ENCODE results near the gene PPARA.

The PPARA gene

DNA sequence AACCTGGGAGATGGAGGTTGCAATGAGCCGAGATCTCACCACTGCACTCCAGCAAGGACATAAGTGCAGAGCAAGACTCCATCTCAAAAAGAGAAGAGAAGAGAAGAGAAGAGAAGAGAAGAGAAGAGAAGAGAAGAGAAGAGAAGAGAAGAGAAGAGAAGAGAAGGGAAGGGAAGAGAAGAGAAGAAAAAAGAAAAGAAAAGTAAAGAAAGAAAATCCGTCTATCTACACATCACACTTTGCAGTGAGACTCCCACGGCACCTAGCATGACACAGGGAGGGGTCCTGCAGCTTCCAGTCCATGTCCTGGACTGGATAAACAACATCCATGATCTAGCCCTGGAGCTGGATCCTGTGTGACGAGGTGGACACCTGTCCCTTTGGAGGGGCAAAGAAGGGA lies 4.0 kb upstream of the PPARA start:
- DNase-seq: no peak

DNA sequence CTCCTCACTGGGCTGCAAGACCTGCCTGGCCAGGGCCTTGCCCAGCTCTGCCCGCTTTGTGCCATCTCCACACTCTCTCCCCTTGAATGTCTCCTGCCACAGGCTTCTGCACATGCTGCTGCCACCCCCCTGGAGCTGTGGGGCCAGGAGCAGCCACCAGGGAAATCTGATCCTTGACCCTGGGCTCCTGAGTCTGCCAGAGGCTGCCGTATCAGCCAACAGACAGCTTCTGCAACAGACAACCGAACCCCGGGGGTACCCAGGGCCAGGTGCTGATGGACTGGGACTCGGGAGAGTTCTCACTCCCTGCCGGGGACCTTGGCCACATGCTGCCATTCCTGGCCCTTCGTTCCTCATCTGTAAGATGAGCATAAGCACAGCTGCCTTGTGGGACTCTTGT lies 3.3 kb upstream of the PPARA start:
- DNase-seq: no peak

DNA sequence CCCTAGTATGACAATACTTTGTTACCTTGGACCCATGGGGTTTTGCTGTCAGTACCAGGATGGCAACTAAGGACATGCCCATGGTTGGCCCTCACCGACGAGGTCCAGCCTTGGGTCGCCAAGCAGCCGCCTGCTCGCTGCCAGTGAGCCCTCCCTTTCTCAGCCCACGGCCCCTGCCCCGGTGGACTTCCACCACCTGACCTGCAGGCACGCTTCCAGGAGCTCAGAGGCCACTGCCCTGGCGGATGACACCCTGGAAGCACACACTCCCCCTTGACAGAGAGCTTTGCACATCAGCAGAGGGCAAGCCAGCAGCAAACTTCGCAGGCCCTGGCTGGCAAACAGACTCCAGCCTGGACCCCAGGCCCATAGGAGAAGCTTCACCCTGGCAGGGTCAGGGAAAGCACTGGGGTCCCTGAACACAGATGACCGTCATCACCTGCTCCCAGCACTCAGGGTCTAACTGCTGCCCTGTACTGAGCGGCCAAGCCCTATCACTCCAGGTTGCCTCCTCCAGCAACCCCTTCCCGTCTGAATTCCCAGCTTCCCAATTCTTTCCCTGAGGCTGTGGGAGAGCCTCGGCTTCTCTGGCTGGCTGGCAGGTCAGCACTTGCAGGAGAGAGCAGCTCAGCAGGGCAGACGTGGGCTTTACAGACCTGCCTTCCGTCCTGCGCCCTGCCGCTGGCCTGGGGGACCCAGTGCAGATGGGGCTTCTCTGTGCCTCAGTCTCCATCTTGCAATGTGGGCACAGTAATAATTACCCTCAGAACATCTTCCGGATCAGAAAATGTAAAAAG lies 2.7 kb upstream of the PPARA start:
- DNase-seq: no peak

DNA sequence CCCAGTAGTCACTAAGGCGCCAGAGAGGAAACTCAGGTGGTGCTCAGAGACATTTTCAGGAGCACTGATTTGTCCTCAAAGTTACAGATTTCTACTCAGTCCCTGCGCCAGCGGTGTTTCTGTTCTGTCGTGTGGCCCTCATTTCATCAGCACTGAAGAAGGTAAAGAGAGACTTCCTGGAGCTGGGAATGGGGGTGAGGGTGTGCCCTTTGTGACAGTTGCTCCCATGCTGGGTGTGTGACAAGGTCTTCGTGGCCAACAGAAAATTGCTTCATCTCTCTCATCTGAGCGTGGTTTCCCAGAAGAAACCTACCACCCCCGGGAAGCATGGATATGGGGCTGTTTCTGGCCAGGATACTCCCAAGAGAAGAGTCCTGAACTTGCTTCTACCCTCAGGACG lies 2.0 kb upstream of the PPARA start:
- no peak for DNase-seq

DNA sequence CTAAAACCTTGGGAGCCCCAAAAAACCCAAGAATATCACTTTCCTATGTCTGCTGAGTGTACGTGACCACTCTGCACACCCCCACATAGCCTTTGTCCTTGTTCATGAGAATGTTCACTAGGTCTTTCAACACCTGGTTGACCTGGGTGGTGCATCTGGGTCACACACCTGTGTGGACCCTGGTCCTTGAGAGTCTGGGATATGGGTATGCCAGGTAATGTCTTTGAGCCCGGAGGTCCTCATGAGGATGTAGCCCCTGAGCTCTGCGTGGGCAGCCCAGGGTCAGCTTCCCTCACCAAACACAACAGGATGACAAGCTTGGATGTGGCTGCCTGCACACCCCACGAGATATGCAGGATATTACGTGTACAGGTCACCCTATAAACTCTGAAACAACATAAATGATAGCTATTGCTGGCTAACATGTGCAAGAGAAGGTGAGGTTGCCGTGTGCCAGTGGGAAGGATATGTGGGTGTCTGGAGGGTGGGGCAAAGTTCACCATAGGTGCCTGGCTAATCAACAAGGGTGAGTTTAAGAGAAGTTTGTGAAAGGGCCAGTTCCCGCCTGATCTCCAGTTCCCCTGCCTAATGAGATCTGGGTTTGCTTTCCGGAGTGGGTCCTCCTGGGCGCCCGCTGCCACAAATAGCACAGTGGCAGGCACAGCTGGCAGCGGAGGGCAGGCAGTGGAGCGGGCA lies 1.4 kb upstream of the PPARA start:
- peak; percentile 19 for DNase-seq

DNA sequence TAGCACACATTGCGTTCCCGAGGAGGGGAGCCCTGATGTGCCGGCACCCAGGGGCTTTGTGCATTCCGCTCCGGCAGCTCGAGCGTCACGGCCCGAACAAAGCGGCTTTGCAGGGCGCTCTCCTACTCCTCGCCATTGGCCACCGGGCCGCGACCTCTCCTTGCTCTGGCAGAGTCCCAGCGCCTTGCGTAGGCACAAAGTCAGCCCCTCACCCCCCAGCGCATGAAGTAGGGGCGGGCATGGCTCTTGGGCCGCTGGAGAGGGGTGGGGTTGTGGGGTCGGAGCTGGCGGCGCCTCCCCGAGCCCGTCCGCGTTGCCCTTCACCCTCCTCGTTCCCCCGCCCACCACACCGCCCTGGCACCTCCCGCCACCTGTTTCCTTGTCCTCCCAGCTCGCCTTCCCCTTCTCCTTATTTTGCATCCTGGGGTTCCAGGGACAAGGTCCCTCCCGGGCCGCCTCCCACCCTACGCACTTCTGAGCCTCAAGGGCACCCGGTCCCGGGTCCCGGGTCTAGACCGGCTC lies 753 bp upstream of the PPARA start:
- no peak for DNase-seq

DNA sequence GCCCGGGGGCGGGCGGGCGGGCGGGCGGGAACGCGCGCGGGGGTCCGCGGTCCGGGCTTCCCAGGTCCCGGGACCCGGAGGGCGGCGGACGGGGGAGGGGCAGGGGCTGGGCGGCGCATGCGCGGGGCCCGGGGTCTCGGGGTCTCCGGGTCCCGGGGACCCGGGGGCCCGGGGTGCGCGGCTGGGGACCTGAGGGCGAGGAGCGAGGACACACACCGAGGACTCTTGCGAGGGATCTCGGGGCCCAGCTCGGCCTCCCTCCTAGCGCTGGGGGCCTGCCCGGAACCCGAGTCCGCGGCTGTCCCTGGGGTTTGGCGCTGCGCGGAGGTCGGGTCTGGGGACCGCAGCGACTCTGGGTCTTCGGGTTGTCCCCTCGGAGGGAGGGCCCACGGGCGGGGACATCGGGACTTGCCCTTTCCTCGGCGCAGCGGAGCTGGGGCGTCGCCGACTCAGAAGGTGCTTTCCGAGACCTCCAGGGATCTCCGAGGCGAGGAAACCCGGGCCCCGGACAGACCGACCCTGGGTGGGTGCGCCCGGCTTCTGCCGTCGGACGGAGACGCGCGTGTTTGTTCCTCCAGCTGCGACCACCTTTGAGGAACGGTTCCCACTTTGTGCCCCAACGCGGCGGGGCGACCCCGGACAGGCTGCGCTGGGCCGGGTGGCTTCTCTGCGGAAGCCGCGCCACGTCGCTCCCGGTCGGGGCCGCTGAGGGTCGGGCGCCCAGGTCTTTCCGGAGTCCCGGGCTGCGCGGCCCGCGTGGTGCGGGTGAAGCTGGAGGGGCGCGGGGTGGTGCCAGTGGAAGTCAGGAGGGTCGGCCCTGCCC lies 540 bp downstream of the PPARA start:
- DNase-seq: peak; percentile 62

DNA sequence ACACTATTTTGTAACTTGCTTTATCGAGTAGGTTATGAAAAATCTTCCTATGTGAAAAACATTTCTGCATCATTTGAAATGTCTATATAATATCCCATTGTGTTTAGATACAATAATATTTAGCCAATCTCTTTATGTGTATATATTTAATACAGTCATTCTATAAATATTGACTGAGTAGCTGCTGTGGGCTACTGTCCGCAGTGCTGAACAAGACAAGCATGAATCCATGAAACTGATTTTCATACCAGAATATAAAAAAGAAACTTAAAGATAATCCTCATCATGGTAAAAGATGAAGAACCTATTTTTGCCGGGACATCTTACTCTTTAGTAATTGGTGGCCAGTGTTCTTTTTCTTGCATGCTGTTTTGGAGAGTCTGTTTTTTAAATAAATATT lies 3.6 kb downstream of the PPARA start:
- DNase-seq: no peak

DNA sequence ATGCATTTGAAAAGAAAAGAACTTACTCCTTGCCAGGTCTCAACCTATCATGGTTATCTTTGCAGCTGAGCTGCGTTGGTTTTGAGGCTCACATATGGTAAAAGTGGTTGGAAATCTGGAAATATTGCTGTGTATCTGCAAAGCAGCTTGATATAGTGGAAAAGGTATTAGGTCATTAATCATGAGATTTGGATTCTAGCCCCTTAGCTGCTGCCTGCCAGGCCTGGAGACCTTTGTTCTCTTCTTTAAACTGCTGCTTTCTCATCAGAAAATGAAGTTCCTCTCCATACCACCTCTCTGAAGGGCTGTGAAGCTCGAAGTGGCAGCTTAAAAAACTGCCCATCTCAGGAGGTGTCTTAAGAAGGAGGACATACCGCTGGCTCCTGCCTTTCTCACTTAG lies 5.7 kb downstream of the PPARA start:
- DNase-seq: no peak

DNA sequence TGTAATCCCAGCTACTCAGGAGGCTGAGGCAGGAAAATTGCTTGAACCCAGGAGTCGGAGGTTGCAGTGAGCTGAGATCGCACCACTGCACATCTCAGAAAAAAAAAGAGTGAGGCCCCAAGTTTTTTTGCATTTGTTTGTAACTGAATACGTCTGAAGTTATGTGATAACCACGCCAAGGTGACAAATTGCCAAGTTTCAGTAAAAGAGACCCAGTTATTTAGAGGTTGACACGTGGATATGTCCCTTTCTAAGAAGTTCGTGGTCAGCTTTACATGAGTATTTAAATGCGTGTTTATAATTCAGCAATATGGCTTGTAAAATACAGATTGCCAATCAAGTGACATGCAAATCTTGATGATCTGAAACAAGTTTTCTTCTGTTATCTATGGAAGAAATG lies 8.0 kb downstream of the PPARA start:
- DNase-seq: no peak

DNA sequence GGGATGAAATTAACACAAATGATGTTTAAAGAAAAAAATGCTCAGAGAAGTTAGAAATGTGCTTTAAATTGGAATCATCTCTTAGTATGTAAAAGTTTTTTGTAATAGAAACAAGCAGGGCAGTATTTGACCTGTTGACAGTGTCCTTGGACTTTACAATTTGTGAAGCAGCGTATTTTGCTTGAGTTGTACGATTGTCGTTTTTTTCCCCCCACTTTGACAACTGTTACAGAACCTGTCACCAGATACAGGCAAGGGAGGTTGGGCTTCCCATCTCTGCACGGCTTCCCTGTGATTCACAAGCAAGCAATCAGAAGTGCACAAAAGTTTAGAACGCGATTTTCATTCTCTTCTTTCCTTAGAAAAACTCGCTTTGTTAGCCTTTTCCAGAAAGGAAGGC lies 8.9 kb downstream of the PPARA start:
- no peak for DNase-seq

DNA sequence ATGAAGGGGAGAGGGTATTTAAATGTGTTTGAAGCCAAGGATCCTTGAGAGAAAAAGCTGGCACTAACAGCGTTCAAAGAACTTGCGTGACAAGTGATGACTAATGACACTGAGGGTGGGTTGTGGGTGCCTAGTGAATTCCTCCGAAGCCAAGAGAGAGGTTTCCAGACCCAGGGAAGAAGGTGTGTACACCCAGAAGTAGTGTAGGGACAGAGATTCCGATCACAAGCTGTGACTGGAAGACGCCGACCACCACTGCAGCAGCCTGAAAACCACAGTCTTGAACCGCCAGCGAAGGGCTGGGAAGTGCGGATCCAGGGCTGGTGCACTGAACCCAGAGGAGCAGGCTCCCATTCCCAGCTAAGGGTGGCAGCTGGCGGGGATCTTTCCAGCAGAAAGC lies 9.5 kb downstream of the PPARA start:
- DNase-seq: no peak

DNA sequence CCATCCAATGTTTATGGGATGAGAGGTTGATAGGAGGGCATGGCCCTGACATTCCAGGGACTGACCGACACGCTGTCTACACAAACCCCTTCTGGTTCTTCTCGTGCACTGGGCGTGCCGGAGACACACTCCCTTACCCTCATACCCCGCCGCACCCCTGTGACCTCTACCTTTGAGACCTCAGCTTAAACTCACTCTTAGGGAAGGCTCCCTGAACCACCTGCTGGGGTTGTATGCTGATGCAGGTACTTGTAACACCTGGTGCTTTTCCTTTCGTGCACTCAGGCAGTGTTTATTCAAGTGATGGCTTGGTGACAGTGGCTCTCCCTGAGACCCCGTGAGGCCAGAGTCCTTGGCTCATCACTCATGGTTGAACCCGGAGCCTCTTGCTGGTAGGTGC lies 12.0 kb downstream of the PPARA start:
- DNase-seq: no peak

DNA sequence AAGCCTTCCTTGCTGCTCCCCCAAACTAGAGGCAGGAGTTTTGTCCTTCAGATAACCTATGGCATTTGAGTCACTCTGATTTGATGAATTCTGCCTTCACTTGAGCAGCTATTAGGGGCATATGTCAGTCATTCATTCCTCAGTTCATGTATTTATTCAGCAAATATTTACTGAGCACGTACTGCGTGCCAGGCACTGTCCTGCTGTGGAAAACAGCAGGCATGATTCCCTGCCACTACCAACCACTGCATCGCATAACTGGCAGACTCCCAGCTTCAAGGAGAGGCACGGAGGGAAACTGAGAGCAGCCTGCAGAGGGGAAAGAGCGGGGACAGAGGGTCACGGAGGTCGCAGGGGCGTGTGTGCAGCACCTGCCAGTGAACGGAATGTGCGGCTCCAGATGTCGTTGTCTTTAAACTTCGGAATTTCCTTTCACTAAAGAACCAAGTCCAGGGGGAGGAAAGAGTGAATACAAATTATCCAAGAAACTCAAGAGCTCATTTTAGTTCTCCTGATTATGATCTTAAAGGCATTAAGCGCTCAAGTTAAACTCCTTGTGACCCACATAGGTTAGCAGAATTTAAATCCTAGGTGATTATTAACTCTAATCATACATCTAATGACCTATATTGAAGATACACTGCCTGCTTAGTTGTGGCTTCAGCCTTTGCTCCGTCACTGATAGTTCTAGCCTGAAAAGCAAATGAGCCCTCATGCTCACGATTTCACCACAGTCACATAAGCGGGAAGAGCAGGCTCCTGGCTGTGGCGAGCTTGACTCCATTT lies 12.6 kb downstream of the PPARA start:
- DNase-seq: no peak

DNA sequence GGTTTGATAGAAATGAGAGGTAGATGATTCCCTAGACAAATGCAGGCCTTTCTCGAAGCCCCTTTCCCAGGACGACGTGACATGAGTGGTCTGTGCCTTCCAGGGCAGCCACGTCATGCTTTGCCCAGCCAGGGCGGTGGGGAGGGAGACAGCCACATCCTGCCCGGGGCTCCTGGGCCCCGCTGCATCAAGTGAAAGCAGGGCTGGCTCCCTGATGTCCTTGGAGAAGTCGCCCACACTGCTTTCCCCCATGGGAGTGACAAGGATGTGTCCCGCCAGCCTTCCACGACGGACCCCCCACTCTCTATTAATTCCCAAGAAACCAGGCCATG lies 13.2 kb downstream of the PPARA start:
- no peak for DNase-seq

DNA sequence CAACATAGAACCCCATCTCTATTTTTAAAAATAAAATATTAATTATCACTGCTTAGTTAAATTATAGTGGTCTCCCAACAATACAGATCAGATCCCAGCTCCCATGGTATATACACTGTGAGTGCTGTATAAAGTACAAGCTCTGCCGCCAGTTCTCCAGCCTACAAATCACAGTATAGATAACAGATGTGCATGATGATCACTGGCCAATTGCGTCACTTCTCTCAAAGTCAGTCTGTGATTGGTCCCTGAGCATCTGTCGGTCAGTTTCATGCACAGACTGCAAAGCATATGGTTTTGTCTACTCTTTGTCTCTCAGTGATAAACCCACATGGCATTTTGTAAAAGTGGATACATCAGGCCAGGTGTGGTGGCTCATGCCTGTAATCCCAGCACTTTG lies 15.7 kb downstream of the PPARA start:
- DNase-seq: no peak

DNA sequence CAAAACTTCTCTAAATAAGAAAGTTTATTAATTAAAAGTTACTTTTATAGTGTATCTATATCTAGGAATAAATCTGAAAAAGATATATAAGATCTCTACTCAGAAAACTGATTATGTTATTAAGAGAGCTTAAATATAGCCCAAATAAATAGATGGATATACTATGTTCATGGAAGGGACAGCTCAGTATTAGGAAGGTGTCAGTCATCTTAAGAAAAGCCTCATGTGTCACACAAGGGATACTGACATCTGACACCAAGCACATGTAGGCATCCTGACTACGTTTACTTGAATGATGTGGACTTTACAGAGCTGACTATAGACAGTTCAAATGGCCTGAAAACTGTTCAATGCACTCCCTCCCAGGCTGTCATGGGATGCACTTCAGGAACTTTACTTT lies 19.3 kb downstream of the PPARA start:
- no peak for DNase-seq

DNA sequence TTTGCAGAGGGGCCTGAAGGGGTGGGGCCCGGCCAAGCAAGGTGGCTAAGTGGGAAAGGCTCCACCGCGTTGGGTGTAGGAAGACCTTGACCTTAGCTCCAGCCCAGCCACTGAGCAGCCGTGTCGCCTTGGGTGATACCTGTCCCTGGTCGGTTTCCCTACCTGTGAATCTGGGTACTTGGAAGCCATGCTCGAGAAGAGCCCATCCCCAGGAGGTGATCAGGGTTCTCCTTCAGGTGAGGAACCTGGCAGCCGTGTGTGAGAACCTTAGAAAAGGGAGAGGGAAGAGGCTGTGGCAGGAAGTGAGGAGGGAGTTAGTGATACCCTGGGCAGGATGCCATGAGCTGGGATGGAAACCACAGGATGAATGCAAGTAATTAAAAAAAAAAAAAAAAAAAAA lies 21.6 kb downstream of the PPARA start:
- DNase-seq: no peak

DNA sequence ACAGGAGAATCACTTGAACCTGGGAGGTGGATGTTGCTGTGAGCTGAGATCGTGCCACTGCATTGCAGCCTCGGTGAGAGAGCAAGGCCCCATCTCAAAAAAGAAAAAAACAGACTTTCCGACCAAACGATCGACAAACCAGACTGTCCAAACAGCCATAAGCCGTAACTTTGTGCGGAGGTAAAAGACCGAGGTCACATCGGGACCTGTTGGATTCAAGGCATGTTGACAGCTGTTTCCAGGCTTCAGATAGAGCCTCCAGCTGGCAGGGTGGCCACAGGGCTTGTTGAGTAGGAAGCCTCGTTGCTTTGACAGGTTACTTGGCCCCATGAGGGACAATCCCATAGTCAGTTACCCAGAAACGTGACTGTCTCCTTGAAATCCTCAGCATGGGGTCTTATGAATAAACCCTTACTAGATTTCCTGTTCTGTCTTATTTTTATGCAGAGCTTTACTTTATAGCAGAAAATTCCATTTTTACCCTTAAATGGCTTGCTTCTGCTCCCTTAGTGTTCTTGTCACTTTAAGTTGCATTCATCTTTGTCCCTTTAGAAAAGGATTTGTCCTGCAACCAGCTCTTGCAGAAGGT lies 22.3 kb downstream of the PPARA start:
- DNase-seq: no peak

DNA sequence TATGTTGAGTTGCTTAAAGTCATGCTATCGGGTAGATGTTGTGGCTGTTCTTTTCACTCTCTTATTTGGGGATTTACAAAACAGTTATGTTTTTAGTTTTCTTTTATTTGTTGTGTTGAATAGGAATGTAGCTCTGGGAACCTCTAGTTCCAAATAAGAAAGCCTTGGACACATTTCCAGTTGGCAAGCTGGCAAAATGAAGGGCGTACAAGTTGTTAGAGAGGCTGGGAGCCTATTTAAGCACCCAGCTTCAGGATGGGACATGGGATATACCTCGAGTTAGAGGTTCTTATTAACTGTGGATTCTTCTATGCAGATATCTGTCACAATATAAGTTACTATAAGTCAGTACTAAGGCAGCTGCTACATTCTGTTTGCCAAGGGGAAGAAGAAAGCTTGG lies 22.8 kb downstream of the PPARA start:
- DNase-seq: no peak

DNA sequence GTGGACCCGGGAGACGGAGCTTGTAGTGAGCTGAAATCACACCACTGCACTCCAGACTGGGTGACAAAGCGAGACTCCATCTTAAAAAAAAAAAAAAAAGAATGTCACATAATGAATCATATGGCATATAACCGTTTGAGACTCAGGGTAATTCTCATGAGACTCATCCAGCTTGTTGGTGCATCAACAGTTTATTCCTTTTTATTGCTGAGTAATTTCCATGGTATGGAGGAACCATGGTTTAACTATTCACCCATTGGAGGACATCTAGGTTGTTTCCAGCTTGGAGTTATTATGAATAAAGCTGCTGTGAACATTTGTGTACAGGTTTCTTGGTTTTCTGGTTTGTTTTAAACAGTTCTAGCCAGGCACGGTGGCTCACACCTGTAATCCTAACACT lies 25.3 kb downstream of the PPARA start:
- no peak for DNase-seq

DNA sequence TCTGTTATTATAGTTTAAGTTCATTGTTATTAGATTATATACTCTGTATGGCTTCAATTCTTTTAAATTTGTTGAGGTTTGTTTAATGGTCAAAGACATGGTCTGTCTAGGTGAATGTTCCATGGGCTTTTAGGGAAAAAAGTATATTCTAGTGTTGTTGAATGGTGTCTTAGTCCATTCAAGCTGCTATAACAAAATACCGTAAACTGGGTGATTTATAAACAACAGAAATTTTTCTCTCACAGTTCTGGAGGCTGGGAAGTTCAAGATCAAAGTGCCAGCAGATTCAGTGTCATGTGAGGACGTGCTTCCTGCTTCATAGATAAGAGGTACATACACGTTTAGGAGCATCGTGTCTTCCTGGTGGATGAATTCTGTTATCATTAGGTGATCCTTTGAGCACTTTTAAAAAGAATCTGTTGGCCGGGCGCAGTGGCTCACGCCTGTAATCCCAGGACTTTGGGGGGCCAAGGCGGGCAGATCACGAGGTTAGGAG lies 26.2 kb downstream of the PPARA start:
- no peak for DNase-seq
